ENCODE data around the gene MRFAP1L1.

DNA sequence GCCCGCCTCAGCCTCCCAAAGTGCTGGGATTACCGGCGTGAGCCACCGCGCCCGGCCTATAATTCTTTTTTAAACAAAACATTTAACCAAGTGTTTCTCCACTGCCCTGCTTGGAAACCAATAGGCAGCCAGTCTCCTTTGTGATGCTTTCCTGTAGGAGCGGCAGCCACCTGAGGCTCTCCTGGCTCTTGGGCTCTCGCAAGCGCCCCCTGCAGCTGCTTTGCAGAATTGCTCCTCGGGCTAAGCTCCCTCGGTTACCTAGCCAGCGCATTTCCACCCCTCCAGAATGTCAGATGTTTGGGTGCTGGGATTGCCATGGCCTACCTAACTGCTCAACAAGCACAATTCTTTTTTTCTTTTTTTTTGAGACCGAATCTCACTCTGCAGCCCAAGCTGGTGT lies 8.3 kb downstream of the MRFAP1L1 start:
- TF ChIP-seq, protein P1, sequence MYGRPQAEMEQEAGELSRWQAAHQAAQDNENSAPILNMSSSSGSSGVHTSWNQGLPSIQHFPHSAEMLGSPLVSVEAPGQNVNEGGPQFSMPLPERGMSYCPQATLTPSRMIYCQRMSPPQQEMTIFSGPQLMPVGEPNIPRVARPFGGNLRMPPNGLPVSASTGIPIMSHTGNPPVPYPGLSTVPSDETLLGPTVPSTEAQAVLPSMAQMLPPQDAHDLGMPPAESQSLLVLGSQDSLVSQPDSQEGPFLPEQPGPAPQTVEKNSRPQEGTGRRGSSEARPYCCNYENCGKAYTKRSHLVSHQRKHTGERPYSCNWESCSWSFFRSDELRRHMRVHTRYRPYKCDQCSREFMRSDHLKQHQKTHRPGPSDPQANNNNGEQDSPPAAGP (tag by site-specific recombination; IDR thresholded peaks at IDR 0.05) = no peak
- no peak for TF ChIP-seq IKZF3 (tag by site-specific recombination; IDR thresholded peaks at IDR 0.05)
- no peak for TF ChIP-seq PRDM1 (tag by site-specific recombination; IDR thresholded peaks at IDR 0.05)
- TF ChIP-seq ZNF274 (IDR thresholded peaks at IDR 0.05; ENCODE audit: low read length) = no peak
- no peak for TF ChIP-seq ZNF274 (tag by site-specific recombination; IDR thresholded peaks at IDR 0.05; ENCODE audit: borderline replicate concordance)
- no peak for TF ChIP-seq ZNF302 (tag by site-specific recombination; IDR thresholded peaks at IDR 0.05; ENCODE audit: low read depth)
- TF ChIP-seq, protein P2, sequence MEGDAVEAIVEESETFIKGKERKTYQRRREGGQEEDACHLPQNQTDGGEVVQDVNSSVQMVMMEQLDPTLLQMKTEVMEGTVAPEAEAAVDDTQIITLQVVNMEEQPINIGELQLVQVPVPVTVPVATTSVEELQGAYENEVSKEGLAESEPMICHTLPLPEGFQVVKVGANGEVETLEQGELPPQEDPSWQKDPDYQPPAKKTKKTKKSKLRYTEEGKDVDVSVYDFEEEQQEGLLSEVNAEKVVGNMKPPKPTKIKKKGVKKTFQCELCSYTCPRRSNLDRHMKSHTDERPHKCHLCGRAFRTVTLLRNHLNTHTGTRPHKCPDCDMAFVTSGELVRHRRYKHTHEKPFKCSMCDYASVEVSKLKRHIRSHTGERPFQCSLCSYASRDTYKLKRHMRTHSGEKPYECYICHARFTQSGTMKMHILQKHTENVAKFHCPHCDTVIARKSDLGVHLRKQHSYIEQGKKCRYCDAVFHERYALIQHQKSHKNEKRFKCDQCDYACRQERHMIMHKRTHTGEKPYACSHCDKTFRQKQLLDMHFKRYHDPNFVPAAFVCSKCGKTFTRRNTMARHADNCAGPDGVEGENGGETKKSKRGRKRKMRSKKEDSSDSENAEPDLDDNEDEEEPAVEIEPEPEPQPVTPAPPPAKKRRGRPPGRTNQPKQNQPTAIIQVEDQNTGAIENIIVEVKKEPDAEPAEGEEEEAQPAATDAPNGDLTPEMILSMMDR (tag by site-specific recombination; IDR thresholded peaks at IDR 0.05) = no peak
- no peak for TF ChIP-seq SP2 (tag by site-specific recombination; IDR thresholded peaks at IDR 0.05)
- TF ChIP-seq ZBTB48 (tag by site-specific recombination; IDR thresholded peaks at IDR 0.05) = no peak
- no peak for TF ChIP-seq ZNF140 (tag by site-specific recombination; IDR thresholded peaks at IDR 0.05)

Data from HEK293 (cell line).